ENCODE measurements around the gene BBX. TPM values are rescaled to one million over a fixed set of nuclear protein-coding genes. Genes with fewer than 3 reads are reported as not detected.

The BBX gene
- total RNA-seq, 2 donors from 2014 or later, result 94.7 to 226 TPM

DNA sequence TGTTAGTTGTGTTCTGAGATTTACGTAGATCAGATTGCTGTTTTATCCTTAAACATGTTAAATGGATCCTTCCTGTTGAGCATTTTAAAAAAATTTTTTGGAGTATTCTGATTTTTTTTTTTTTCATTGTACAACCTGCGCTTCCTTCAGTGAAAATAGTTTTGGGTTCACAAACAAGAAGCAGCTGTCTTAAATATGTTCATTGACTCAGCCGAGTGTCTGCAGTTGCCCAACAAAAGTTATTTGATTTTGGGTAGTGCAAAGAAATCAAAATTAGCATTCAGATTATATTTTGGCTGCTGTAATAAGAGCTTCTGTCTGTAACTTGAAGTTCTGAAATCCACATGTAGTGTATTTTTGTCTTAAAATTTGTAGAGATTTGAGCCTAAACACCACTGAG is 148.2 kb downstream of the BBX start:
- DNase-seq (ENCODE audit: low spot score), result no peak
- H3K4me1 ChIP-seq (replicated peaks), result no peaks in the 10 kb centered on the region
- no peak overlapping the region for H3K4me3 ChIP-seq
- no peak overlapping the region for H3K27ac ChIP-seq
- no peak for TF ChIP-seq POLR2A (IDR thresholded peaks at IDR 0.05)
- no peak for TF ChIP-seq POLR2AphosphoS5 (IDR thresholded peaks at IDR 0.05)
- TF ChIP-seq, protein P1, sequence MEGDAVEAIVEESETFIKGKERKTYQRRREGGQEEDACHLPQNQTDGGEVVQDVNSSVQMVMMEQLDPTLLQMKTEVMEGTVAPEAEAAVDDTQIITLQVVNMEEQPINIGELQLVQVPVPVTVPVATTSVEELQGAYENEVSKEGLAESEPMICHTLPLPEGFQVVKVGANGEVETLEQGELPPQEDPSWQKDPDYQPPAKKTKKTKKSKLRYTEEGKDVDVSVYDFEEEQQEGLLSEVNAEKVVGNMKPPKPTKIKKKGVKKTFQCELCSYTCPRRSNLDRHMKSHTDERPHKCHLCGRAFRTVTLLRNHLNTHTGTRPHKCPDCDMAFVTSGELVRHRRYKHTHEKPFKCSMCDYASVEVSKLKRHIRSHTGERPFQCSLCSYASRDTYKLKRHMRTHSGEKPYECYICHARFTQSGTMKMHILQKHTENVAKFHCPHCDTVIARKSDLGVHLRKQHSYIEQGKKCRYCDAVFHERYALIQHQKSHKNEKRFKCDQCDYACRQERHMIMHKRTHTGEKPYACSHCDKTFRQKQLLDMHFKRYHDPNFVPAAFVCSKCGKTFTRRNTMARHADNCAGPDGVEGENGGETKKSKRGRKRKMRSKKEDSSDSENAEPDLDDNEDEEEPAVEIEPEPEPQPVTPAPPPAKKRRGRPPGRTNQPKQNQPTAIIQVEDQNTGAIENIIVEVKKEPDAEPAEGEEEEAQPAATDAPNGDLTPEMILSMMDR (IDR thresholded peaks at IDR 0.05), result no peak
- WGBS, result 73% methylated on average over 3 of the region's 3 CpGs
- H3K27me3 ChIP-seq (replicated peaks; ENCODE audit: insufficient read depth), result no peaks in the 10 kb centered on the region
- H3K9me3 ChIP-seq, result no peaks in the 10 kb centered on the region
- intact Hi-C loops (cut with DNase I), result loop anchor here (10.0 kb wide), 1 partner anchor 96 kb away; no protein-coding TSS in a partner anchor
- H3K36me3 ChIP-seq, result no peaks in the 10 kb centered on the region

- Histone ChIP-seq H3K4me3 (no peak overlapping the region), H3K27me3 (replicated peaks; ENCODE audit: insufficient read depth) (no peaks in the 10 kb centered on the region), H3K4me1 (replicated peaks) (no peaks in the 10 kb centered on the region), H3K27ac (no peak overlapping the region), H3K36me3 (no peaks in the 10 kb centered on the region), H3K9me3 (no peaks in the 10 kb centered on the region)
- intact Hi-C loops (cut with DNase I), result loop anchor here (10.0 kb wide), 1 partner anchor 100 kb away; no protein-coding TSS in a partner anchor
- no peak for DNase-seq (ENCODE audit: low spot score)
- TF ChIP-seq POLR2AphosphoS5 (IDR thresholded peaks at IDR 0.05) (no peak), POLR2A (IDR thresholded peaks at IDR 0.05) (no peak)
- TF ChIP-seq, protein P1 (IDR thresholded peaks at IDR 0.05), result no peak
- WGBS, result 83% methylated on average over 7 of the region's 7 CpGs
Observed at GRCh38 chr3:107674371-107674770, 151.6 kb downstream of the BBX start.

DNA sequence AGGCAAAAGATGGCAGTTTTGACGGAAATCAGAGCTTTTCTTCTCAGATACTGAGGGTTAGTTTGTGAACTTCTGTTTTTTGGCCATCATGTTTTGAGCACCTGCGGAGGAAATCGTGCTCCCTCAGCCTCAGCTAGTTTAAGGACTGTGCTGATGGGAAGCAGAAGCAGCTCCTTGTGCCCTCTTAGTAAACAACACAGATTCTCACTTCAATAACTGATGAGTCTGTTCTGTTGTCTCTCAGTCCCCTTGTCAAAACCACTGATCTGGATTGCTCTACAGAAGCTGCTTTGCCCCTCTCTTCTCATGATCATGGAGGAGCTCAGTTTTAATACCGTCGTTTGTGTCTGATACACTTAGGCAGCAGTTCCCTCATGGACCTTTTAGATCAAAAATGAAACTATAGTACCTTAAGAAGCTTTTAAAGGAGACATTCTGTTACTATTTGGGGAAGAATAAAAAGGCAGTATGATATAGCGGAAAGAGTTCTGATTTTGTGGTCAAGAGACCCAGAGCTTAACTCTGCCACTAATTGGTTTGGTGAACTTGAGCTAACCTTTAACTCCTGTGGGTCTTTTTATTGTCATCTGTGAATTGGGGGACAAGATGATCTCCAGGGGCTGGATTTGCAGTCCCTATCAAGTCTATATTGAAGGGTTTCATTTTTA is 152.6 kb downstream of the BBX start:
- no peak for TF ChIP-seq POLR2AphosphoS5 (IDR thresholded peaks at IDR 0.05)
- TF ChIP-seq, protein P1 (IDR thresholded peaks at IDR 0.05), result no peak
- no peak for TF ChIP-seq POLR2A (IDR thresholded peaks at IDR 0.05)

GRCh38 chr3:107676469-107677309 is 153.9 kb downstream of the BBX start:
- intact Hi-C loops (cut with DNase I), result loop anchor here (5.0 to 10.0 kb wide), 2 partner anchors 61 to 102 kb away; no protein-coding TSS in a partner anchor
- no peaks in the 10 kb centered on the region for H3K36me3 ChIP-seq
- H3K9me3 ChIP-seq, result no peaks in the 10 kb centered on the region
- DNase-seq (ENCODE audit: low spot score), result no peak
- TF ChIP-seq, protein P1 (IDR thresholded peaks at IDR 0.05), result peak in 3 of 4 experiments; percentile 55 to 64 (median 57)
- TF ChIP-seq POLR2AphosphoS5 (IDR thresholded peaks at IDR 0.05) (no peak), POLR2A (IDR thresholded peaks at IDR 0.05) (no peak)
- no peak overlapping the region for H3K4me3 ChIP-seq
- whole genome bisulfite sequencing, result 59% methylated on average over 2 of the region's 2 CpGs
- no peak overlapping the region for H3K27ac ChIP-seq
- no peaks in the 10 kb centered on the region for H3K27me3 ChIP-seq (replicated peaks; ENCODE audit: insufficient read depth)
- no peaks in the 10 kb centered on the region for H3K4me1 ChIP-seq (replicated peaks)

More for the DNA sequence above, 152.6 kb downstream of the BBX start:
- Histone ChIP-seq H3K4me3 (no peak overlapping the region), H3K9me3 (no peaks in the 10 kb centered on the region), H3K27me3 (replicated peaks; ENCODE audit: insufficient read depth) (no peaks in the 10 kb centered on the region), H3K36me3 (no peaks in the 10 kb centered on the region), H3K4me1 (replicated peaks) (no peaks in the 10 kb centered on the region), H3K27ac (no peak overlapping the region)
- WGBS, result 76% methylated on average over 6 of the region's 6 CpGs
- intact Hi-C loops (cut with DNase I), result loop anchor here (5.0 to 10.0 kb wide), 2 partner anchors 62 to 101 kb away; no protein-coding TSS in a partner anchor
- DNase-seq (ENCODE audit: low spot score), result no peak
